Renal cortical epithelial cell (primary cell): ENCODE results near the gene ARHGEF28. TPM values are rescaled to one million over a fixed set of nuclear protein-coding genes. Genes with fewer than 3 reads are reported as not detected.

Experiments
- DNase-seq: peaks from one replicate; pipeline ENCODE4 v3.0.0-alpha.2; 2011; ENCODE audit warnings: low read depth
- total RNA-seq: library from RNA; depleted of rRNA; stranded (reverse); fragments of >200 nt; gene quantifications from 2 replicates; pipeline ENCODE4 v1.2.3, GENCODE V29; 2014

Gene ARHGEF28
- total RNA-seq, 1 donor from 2014 or later: 112 TPM

DNA sequence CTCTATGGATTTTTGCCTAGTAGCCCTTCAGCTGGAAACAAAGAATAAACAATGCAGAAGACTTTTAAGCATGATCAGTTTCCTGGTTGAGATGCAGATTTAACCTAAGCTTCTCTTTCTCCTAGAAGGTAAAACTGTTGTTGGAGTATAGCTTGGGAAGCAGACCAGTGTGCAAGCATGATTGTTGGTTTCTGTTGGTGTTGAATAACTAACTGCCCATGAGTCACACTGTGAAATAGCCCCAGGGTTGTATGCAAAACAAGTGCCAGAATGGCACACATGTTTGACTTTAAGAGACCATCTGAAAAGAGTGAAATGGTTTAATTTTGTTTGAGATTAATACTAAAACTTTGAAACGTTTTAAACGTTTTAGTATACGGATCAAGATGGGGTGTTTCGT, 227.1 kb downstream of the ARHGEF28 start:
- DNase-seq: peak; percentile 96

DNA sequence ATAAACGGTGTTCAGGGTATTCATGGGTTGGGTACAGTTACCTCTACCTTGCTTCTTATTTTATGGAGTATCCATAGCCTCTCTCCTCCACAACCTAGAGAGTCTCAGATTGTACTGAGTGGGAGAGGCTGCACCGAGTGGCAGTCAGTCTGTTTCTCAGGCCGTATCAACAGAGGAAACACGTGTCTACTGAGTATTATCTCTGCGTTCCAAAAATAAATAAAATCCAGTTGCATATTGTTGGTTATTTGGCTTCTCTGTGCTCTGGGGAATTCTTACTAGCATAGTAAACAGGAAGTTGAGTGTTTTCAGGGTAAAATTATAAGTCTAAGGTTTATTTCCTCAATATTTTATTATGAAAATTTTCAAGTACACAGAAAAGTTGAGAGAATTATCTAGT, 231.0 kb downstream of the ARHGEF28 start:
- DNase-seq: no peak

DNA sequence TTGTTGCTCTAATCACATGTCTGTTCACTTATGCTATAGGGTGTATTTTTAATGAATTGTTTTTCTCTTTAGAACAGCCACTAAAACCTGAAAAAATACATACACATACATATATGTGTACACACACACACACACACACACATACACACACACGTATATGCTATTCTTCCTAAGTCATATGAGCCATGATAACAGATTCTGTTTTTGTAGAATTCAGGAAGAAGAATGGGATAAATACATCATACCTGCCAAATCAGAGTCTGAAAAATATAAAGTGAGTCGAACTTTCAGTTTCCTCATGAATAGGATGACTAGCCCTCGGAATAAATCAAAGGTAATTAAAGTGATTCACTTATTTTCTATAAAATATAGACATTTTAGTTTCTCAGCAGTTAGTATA, 231.4 kb downstream of the ARHGEF28 start:
- no peak for DNase-seq

- DNase-seq: no peak
Measured at GRCh38 chr5:73858054-73858453, 232.1 kb downstream of the ARHGEF28 start.

DNA sequence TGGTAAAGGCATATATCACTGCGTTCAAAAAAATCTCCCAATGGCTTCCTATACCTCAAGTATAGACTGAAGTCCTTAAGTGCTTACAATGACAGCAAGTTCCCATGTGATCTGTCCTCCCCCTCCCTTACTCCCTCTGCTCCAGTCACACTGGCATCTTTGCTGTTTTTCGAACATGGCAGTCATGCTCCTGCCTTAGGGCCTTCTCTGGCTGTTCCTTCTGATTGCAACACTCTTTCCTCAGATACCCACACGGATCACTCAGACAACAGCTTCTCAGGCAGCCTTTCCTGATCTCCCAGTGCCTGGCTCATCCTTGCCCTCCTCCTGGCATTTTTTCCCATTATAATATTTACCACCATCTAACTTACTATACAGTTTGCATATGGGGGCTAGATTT, 232.8 kb downstream of the ARHGEF28 start:
- DNase-seq: peak; percentile 21

DNA sequence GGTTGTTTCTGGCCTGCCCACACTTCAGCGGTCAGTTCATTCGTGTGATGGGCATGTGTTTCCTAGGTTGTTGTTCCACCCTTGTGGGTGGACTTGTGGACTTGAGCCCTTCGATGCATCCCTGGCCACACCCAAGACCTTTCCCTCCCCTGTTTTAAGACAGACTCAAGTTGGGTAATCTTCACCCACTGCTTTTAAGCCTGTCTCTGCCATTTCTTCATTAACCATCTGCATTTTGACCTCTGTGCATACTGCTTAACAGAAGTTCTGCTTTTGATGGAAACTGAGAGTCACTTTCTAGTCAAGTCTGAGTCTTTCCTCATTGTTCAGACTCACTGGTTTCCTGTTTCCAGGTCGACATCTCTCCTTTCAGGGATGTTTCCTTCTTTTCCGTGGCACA, 233.7 kb downstream of the ARHGEF28 start:
- DNase-seq: peak; percentile 25

GRCh38 chr5:73861313-73861988, 235.5 kb downstream of the ARHGEF28 start:
- DNase-seq: no peak

- no peak for DNase-seq
Measured at GRCh38 chr5:73862796-73863195, 236.8 kb downstream of the ARHGEF28 start.

- no peak for DNase-seq
Measured at GRCh38 chr5:73863876-73864275, 237.9 kb downstream of the ARHGEF28 start.

GRCh38 chr5:73865315-73865714, 239.3 kb downstream of the ARHGEF28 start:
- DNase-seq: no peak

GRCh38 chr5:73867345-73868335, 241.6 kb downstream of the ARHGEF28 start:
- peak; percentile 54 for DNase-seq

- DNase-seq: no peak
Measured at GRCh38 chr5:73883646-73884045, 257.6 kb downstream of the ARHGEF28 start.

- no peak for DNase-seq
Measured at GRCh38 chr5:73887688-73888087, 261.7 kb downstream of the ARHGEF28 start.

- DNase-seq: no peak
Measured at GRCh38 chr5:73890569-73890968, 264.6 kb downstream of the ARHGEF28 start.

DNA sequence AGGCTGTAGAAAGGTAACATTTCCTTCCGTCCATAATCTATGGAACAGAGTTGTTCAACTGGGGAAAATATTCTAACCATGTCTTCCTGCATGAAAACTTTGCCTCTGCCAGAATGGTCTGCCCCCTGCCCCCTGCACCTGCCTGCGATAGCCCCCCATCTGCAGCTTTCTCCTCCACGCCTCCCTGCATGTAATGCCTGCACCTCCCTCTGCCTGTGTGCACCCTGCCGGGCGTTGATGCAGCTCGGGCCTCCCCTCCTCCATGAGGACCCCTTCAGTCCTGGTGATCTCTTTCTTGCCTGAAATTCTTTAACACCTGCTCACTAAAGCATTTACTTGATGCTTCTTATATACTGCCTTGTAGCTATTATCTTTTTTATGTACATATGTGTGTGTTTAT, 266.2 kb downstream of the ARHGEF28 start:
- DNase-seq: no peak

DNA sequence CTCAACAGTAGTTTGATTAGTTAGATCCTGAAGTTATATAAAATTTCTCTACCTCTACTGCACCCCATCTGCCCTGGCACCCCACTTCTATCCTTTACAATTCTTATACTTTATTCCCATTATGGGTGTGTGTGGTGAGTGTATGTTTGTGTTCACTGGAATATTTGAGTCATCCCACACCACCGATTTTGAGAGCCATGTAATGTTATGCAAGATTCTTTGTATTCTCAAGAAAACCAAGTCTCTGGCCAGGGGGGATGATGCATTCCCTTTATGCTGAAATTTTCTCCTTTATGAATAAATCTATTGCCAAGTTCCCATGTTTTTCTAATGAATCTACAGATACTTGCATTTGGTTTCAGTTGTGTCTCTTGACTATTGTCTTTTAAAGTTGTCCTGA, 266.8 kb downstream of the ARHGEF28 start:
- DNase-seq: peak; percentile 45

DNA sequence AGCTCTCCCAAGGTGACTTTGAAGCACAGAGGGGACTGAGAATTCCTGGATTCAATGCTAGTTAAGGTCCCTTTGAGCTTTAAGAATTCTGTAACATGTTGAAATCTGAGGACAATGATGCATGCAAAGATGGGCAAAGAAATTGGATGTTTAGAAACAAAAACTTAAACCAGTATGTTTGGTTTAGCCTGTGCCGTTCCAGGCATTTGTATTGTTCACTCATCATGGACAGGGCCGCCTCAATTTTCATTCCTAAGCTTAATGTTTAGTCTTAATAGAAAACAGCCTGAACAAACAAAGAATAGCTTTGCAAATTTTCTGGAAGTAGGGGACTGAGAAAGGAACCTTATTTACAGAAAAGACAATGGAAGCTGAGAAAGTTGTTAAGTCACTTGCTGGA, 267.8 kb downstream of the ARHGEF28 start:
- DNase-seq: no peak

DNA sequence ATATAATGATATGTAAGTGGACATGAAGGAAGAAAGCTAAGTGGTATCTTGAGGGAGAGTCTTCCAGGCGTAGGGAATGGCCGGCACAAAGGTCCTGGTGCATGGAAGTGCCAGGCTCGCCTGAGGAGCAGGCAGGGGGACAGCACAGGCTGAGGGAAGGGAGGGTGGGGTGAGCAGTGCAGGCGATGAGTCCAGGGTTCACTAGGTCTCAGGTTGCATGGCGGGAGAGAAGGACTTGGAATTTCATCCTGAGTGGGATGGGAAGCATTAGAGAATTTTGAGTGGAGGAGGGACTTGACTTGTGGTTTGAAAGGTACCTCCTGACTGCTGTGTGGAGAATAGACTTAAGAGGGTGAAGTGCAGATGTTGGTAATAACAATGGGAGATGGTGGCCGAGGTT, 268.9 kb downstream of the ARHGEF28 start:
- DNase-seq: no peak

DNA sequence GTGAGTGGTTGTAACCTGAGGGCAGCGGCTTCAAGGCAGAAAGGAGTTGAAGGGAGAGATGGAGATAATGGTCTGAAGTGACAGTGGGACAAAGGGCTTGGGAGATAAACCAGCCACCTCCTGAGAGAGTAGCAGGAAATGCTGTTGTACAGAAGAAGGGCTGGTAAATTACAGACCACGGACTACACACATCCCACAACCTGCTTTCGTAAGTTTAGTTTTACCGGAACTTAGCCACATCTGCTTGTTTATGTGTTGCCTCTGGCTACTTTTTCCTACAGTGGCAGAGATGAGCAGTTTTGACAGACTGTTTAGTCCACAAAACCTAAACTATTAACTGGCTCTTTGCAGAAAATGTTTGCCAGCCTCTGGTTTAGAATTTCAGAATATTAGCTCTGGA, 269.5 kb downstream of the ARHGEF28 start:
- DNase-seq: no peak

- DNase-seq: no peak
Measured at GRCh38 chr5:73896097-73896496, 270.1 kb downstream of the ARHGEF28 start.

DNA sequence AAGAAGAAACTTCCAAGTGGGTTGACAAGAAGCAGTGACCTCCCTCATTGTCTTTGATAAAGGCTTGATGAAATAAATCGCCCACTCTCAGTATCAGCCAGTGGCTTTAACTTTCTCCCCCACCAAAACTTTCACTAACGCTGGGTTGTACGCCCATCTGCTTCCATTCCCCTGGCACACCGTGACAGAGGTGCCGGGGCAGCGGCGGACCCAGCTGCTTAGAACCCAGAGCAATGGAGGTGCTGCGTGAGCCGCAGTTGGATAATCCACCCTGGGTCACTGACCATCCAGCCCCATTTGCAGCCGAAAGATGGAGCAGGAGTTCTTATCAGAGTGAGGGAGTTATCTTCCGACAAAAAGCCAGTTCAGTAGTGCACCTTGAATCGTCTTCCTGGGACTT, 270.7 kb downstream of the ARHGEF28 start:
- DNase-seq: no peak

- no peak for DNase-seq
Measured at GRCh38 chr5:73897893-73898292, 271.9 kb downstream of the ARHGEF28 start.

GRCh38 chr5:73899055-73899454, 273.1 kb downstream of the ARHGEF28 start:
- no peak for DNase-seq
